Measurements from ENCODE around the gene CD320.
A peak's percentile ranks its signal among the peaks of the same experiment; 100 is the strongest.
"Not testable (repeated sequence)": the region's sequence is repeated elsewhere in the genome, so short reads cannot be mapped to it uniquely, and the experiment has no call there.

CD320 gene

DNA sequence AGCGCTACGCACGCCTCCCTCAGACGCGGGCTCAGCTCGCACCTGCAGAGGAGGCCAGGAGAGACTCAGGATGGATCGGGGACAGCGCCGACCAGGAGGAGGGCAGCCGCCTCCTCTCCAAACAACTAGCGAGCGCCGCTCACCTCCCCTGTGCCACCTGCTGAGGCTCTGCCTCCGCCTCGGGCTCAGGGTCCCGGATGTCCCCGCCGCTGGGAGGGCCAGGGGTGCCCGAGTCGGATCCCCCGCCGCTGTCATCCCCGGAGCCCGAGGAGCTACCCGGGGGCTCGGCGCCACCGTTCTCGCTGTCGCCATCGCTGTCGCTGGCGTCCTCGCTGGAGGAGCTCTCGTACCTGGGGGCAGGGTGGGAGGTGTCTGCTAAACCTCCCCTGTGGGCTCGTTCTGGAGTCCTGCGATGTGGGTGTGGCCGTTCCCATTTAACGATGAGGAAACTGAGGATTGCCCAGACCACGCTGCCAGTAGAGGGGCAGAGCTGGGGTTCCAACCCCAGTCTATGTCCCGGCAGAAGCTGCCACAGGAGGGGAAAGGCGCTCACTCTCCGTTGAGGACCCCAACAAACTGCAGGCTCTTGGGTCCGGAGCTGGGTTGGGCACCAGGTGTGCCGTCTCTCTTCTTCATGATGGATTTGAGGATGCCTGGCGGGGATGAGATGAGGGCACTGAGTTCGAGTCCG lies 25.8 kb upstream of the CD320 start:
- DNase-seq (ENCODE audit: low read depth in 2 of 2), result no peak

GRCh38 chr19:8332976-8333766 lies 25.0 kb upstream of the CD320 start:
- DNase-seq (ENCODE audit: low read depth in 2 of 2), result no peak

DNA sequence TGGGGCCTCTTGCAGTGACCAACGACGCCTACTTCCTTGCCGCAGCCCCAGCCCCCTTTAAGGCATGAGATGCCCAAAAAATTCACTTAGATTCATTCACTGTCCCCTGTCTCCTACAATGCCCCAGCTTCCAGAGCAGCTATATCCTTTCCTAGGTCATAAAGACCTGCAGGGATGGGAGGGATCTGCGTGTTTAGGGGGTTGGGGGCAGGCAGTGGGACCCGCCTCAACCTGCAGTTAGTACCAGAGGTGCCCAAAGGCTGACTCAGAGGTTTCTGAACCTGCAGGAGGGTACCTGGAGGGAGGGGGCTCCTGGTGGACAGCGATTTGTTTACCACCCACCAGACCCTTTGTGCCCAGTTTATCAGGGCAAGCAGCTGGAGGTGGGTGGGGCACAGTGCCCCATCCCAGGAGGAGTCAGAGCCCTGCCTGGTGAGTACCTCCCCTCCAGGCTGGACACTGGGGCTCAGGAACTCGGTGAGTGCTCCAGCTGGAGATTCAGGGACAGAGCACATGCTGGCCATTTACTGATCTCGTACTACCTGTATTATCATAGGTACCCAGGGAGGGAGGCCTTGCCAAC lies 23.2 kb upstream of the CD320 start:
- no peak for DNase-seq (ENCODE audit: low read depth in 2 of 2)

DNA sequence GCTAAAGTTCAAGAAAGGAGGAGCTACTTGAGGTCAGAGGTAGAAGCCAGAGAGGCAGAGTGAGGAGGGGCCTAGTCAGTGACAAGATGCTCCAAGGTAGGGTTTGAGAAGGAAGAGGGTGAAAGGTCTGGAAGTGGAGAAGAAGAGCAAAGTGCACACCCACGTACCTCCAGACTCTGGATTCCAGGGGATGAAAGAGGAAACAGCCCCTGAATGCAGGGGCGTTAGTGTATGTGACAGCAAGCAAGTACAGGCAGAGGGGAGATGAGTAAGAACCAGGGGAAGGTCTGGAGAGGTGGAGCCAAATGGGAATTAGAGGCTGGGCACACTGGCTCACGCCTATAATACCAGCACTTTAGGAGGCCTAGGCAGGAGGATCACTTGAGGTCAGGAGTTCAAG lies 21.8 kb upstream of the CD320 start:
- DNase-seq (ENCODE audit: low read depth in 2 of 2), result no peak

DNA sequence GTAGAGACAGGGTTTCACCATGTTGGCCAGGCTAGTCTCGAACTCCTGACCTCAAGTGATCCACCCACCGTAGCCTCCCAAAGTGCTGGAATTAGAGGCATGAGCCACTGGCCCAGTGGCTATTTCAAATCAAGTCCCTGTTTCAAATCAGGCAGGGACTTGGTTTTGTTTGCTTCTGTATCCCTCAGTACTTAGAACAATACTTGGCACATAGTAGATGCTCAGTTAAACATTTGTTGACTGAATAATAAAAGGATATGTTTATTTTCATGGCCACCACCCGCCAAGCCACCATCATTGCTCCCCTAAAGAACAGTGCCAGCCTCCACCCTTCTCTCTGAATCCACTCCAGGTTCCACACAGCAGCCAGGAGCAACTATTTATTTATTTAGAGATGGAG lies 17.3 kb upstream of the CD320 start:
- no peak for DNase-seq (ENCODE audit: low read depth in 2 of 2)

- DNase-seq (ENCODE audit: low read depth in 2 of 2), result no peak
Observed at GRCh38 chr19:8324186-8325050, 16.3 kb upstream of the CD320 start.

GRCh38 chr19:8323781-8324185 lies 15.6 kb upstream of the CD320 start:
- no peak for DNase-seq (ENCODE audit: low read depth in 2 of 2)

GRCh38 chr19:8322638-8322997 lies 14.5 kb upstream of the CD320 start:
- DNase-seq (ENCODE audit: low read depth in 2 of 2), result no peak

- no peak for DNase-seq (ENCODE audit: low read depth in 2 of 2)
Observed at GRCh38 chr19:8321986-8322637, 14.0 kb upstream of the CD320 start.

- peak; percentile 95 to 96 for DNase-seq (ENCODE audit: low read depth in 2 of 2)
Observed at GRCh38 chr19:8321067-8321985, 13.2 kb upstream of the CD320 start, which contains the start of the genes NDUFA7 and RPS28. NDUFA7 (minus strand) TSS chr19:8321375; CDS start chr19:8321358, 17 bp downstream. RPS28 (plus strand) TSS chr19:8321496; CDS start chr19:8321531, 35 bp downstream.

DNA sequence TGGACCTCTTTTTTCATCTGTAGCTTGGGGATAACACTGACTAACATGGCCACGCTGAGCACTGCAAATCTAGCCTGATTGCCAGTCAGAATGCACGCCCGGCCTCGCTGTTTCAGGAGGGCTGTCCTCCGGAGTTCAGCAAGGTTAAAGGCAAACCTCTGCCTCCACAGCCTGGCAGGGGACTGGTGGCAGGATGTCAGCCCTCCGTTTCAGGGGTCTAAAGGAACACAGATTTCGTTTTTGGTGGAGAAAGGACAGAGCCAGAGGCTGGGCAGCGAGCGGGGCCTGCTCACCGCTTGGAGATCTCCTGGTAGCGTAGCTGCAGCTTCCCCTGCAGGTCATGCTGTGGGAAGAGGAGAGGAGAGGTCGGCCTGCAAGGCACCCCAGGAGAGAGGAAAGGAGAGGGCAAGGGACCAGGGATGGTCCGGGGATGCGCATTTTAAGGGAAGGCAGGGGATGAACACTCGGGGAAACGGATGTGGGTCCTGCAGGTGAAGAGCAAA lies 12.5 kb upstream of the CD320 start:
- DNase-seq (ENCODE audit: low read depth in 2 of 2), result no peak

GRCh38 chr19:8319807-8320520 lies 11.8 kb upstream of the CD320 start:
- DNase-seq (ENCODE audit: low read depth in 2 of 2), result no peak

DNA sequence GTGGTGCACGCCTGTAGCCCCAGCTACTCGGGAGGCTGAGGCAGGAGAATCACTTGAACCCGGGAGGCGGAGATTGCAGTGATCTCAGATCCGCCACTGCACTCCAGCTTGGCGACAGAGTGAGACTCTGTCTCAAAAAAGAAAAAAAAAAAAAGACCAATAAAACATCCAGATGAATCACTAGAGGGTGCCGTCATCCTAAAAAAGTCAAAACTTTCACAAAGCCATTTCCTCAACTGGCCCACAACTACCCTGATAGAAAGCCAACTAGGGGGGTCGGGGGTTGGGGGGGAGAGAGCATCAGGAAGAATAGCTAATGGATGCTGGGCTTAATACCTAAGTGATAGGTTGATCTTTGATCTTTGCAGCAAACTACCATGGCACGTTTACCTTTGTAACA lies 10.7 kb upstream of the CD320 start:
- DNase-seq (ENCODE audit: low read depth in 2 of 2), result not testable (repeated sequence)

- DNase-seq (ENCODE audit: low read depth in 2 of 2), result no peak
Observed at GRCh38 chr19:8316351-8317125, 8.4 kb upstream of the CD320 start.

DNA sequence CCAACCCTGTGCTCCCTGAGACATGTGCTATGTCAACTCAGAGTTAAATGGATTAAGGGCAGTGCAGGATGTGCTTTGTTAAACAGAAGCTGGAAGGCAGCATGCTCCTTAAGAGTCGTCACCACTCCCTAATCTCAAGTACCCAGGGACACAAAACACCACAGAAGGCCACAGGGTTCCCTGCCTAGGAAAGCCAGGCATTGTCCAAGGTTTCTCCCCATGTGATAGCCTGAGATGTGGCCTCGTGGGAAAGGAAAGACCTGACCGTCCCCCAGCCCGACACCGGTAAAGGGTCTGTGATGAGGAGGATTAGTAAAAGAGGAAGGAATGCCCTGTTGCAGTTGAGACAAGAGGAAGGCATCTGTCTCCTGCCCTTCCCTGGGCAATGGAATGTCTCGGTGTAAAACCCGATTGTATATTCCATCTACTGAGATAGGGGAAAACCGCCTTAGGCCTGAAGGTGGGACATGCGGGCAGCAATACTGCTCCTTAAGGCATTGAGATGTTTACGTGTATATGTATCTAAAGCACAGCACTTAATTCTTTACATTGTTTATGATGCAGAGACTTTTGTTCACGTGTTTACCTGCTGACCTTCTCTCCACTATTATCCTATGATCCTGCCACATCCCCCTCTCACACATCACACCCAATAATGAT lies 7.0 kb upstream of the CD320 start:
- not testable (repeated sequence) for DNase-seq (ENCODE audit: low read depth in 2 of 2)

GRCh38 chr19:8311461-8312260 lies 3.5 kb upstream of the CD320 start:
- DNase-seq (ENCODE audit: low read depth in 2 of 2), result no peak

GRCh38 chr19:8310342-8311055 lies 2.3 kb upstream of the CD320 start:
- no peak for DNase-seq (ENCODE audit: low read depth in 2 of 2)
